Measurements from ENCODE around the gene TBK1. TPM values are rescaled to one million over a fixed set of nuclear protein-coding genes. Genes with fewer than 3 reads are reported as not detected.

TBK1 gene
- total RNA-seq, 1 donor from 2014 or later = 15.0 TPM

DNA sequence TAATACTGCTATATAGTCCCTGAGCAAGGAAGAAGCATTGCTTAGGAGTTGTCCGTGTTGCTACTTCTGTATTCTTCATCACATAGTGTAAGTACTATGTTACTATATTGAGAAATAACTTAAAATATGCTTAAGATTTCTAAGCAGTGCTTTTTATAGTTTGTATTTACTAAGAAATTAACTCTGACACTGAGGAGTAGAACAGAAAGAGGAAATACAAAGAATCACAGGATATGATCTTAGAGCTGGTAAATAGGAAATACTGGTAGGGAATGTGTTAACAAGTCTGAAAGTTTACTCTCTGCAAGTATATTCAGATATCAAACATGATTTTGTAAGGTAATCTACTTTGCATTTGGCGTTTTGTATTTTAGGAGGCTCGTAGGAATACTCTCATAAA, 32.2 kb upstream of the TBK1 start:
- Mint-ChIP-seq H3K4me1 (ENCODE audit: low read depth) (no peaks in the 10 kb centered on the region), H3K27ac (ENCODE audit: unreplicated experiment) (no peak overlapping the region), H3K4me3 (ENCODE audit: unreplicated experiment) (no peak overlapping the region), H3K9me3 (ENCODE audit: low read depth) (no peaks in the 10 kb centered on the region), H3K27me3 (ENCODE audit: low read depth) (no peaks in the 10 kb centered on the region), H3K36me3 (ENCODE audit: low read depth) (peaks cover 40% of the 10 kb centered on the region)
- TF ChIP-seq, protein P1, sequence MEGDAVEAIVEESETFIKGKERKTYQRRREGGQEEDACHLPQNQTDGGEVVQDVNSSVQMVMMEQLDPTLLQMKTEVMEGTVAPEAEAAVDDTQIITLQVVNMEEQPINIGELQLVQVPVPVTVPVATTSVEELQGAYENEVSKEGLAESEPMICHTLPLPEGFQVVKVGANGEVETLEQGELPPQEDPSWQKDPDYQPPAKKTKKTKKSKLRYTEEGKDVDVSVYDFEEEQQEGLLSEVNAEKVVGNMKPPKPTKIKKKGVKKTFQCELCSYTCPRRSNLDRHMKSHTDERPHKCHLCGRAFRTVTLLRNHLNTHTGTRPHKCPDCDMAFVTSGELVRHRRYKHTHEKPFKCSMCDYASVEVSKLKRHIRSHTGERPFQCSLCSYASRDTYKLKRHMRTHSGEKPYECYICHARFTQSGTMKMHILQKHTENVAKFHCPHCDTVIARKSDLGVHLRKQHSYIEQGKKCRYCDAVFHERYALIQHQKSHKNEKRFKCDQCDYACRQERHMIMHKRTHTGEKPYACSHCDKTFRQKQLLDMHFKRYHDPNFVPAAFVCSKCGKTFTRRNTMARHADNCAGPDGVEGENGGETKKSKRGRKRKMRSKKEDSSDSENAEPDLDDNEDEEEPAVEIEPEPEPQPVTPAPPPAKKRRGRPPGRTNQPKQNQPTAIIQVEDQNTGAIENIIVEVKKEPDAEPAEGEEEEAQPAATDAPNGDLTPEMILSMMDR (IDR thresholded peaks at IDR 0.05) = no peak
- no peak for DNase-seq (ENCODE audit: low spot score)

DNA sequence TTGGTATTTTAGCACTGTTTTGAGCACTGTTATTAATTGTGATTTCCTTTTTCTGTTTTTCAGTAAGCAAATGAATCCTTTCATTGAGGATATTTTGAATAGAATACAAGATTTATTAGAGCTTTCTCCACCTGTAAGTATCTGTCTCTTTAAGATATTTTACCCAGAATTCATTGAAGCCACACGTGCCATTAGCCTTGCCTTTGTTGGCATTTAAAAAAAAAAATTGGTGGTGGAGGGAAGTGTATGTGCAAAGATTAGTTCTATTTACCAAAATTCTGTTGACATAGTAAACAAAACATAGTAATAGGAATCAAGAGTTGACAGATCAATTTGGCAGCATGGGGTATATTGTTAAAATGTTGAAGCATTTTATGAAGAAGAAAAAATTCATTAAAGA, 23.9 kb upstream of the TBK1 start:
- Mint-ChIP-seq H3K36me3 (ENCODE audit: low read depth) (peaks cover 68% of the 10 kb centered on the region), H3K27me3 (ENCODE audit: low read depth) (no peaks in the 10 kb centered on the region), H3K4me3 (ENCODE audit: unreplicated experiment) (no peak overlapping the region), H3K4me1 (ENCODE audit: low read depth) (peaks cover 25% of the 10 kb centered on the region), H3K9me3 (ENCODE audit: low read depth) (no peaks in the 10 kb centered on the region), H3K27ac (ENCODE audit: unreplicated experiment) (no peak overlapping the region)
- DNase-seq (ENCODE audit: low spot score) = no peak
- TF ChIP-seq, protein P1 (IDR thresholded peaks at IDR 0.05) = no peak

DNA sequence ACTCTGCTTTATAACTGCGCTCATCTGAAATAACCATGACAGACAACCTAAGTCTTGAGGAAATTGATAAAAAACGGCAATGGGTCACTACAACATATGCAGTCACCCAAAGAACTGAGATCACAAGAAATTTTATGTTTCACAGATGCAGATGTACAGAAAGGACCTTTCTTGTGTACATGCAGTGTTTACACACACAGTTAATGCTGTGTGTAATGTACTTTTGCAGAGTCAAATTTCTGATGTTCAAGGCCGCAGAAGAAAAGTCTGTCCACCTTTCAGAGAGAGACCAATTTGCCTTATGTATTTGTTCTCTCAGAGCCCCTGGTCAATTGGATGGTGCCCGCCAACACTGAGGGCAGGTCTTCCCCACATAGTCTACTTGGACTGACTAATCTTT, 23.0 kb upstream of the TBK1 start:
- H3K27ac Mint-ChIP-seq (ENCODE audit: unreplicated experiment) = no peak overlapping the region
- H3K4me3 Mint-ChIP-seq (ENCODE audit: unreplicated experiment) = no peak overlapping the region
- H3K27me3 Mint-ChIP-seq (ENCODE audit: low read depth) = no peaks in the 10 kb centered on the region
- H3K36me3 Mint-ChIP-seq (ENCODE audit: low read depth) = peaks cover 67% of the 10 kb centered on the region
- no peaks in the 10 kb centered on the region for H3K9me3 Mint-ChIP-seq (ENCODE audit: low read depth)
- TF ChIP-seq, protein P1 (IDR thresholded peaks at IDR 0.05) = no peak
- peaks cover 25% of the 10 kb centered on the region for H3K4me1 Mint-ChIP-seq (ENCODE audit: low read depth)
- no peak for DNase-seq (ENCODE audit: low spot score)

DNA sequence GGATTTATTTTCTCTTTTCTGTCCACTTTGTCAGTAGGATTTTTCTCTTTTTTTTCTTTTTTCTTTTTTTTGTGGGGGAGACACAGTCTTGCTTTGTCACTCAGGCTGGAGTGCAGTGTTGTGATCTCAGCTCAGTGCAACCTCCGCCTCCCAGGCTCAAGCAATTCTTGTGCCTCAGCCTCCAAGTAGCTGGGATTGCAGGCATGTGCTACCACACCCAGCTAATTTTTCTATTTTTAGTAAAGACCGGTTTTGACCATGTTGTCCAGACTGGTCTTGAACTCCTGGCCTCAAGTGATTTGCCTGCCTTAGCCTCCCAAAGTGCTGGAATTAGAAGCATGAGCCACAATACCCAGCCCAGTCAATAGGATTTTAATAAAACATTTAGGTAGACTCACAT, 21.0 kb upstream of the TBK1 start:
- H3K27me3 Mint-ChIP-seq (ENCODE audit: low read depth) = no peaks in the 10 kb centered on the region
- no peak overlapping the region for H3K4me3 Mint-ChIP-seq (ENCODE audit: unreplicated experiment)
- H3K27ac Mint-ChIP-seq (ENCODE audit: unreplicated experiment) = peak overlapping the region; percentile 85
- H3K4me1 Mint-ChIP-seq (ENCODE audit: low read depth) = peaks cover 25% of the 10 kb centered on the region
- no peak for DNase-seq (ENCODE audit: low spot score)
- H3K36me3 Mint-ChIP-seq (ENCODE audit: low read depth) = peaks cover 65% of the 10 kb centered on the region
- no peaks in the 10 kb centered on the region for H3K9me3 Mint-ChIP-seq (ENCODE audit: low read depth)
- TF ChIP-seq, protein P1 (IDR thresholded peaks at IDR 0.05) = no peak

DNA sequence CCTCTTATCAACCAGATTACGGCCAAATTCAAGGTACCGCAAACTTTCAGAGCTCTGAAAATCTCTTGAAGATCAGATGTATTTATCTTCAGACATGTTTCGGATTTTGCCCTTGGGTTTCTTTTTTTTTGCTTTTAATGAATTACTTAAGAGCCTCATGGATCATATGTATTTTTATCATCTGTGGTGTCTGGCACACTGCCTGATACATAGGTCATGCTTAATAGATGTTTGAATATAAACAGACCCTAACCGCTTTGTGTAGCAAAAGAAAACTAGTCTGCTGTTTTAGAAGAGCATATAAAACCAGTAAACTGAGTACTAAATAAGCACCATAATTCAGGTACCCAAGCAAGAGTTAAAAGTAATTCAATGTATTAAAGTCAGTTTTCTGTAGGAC, 20.1 kb upstream of the TBK1 start:
- no peak overlapping the region for H3K4me3 Mint-ChIP-seq (ENCODE audit: unreplicated experiment)
- no peak for DNase-seq (ENCODE audit: low spot score)
- H3K36me3 Mint-ChIP-seq (ENCODE audit: low read depth) = peaks cover 63% of the 10 kb centered on the region
- H3K27ac Mint-ChIP-seq (ENCODE audit: unreplicated experiment) = peak overlapping the region; percentile 85
- no peaks in the 10 kb centered on the region for H3K9me3 Mint-ChIP-seq (ENCODE audit: low read depth)
- H3K27me3 Mint-ChIP-seq (ENCODE audit: low read depth) = no peaks in the 10 kb centered on the region
- peaks cover 25% of the 10 kb centered on the region for H3K4me1 Mint-ChIP-seq (ENCODE audit: low read depth)
- TF ChIP-seq, protein P1 (IDR thresholded peaks at IDR 0.05) = no peak

Measured in chondrocyte (in vitro differentiated cells).